ENCODE results near the gene IL4I1. TPM values are rescaled to one million over a fixed set of nuclear protein-coding genes. Genes with fewer than 3 reads are reported as not detected.

IL4I1 gene
- total RNA-seq, 1 experiment from 2014 or later: 0.61 TPM

DNA sequence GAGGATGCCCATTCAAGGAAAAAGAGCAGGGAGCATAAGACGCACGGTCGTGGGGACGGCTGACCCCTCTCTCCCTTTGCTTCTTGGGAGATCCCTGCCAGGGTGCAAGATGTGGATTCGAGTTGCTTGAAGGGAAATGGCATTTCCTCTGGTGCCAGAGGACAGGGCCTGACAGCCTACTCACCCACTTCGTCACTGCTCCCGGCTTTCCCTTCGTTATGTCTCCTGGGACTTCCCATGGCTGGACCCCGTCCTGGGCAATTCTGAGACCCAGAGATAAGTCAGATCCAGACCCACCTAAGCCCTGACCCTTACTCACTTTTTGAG is 18.0 kb downstream of the IL4I1 start:
- peak overlapping the region; percentile 78 for H3K4me2 ChIP-seq (ENCODE audit: insufficient read depth, insufficient read length, low read length)
- no peak overlapping the region for H2BK20ac ChIP-seq (ENCODE audit: low read depth, low read length, poor library complexity, severe bottlenecking)
- no peaks in the 10 kb centered on the region for H3K4me1 ChIP-seq (ENCODE audit: insufficient read depth, low read length)
- H3K18ac ChIP-seq (ENCODE audit: insufficient read length, low read depth, low read length): no peak overlapping the region
- no peaks in the 10 kb centered on the region; the same call in 1 of the 2 replicates for H3K79me2 ChIP-seq (ENCODE audit: insufficient read depth, low read length)
- no peak overlapping the region for H3K27ac ChIP-seq (ENCODE audit: insufficient read length, low read depth, low read length)
- DNase-seq: no peak
- peaks cover 42 to 50% (median 49%) of the 10 kb centered on the region in 3 experiments for H3K36me3 Mint-ChIP-seq (ENCODE audit: insufficient read depth in 1 of 3, low read depth in 3 of 3)
- no peak overlapping the region for H2BK120ac ChIP-seq (ENCODE audit: low read depth, low read length, poor library complexity, severe bottlenecking)
- no peak overlapping the region for H3T11ph ChIP-seq (ENCODE audit: low read length)
- no peaks in the 10 kb centered on the region for H4K20me1 ChIP-seq (ENCODE audit: control insufficient read depth, insufficient read depth, insufficient read length)
- peaks cover 18 to 28% of the 10 kb centered on the region in 2 experiments for H3K4me1 Mint-ChIP-seq
- H2BK15ac ChIP-seq (ENCODE audit: low read depth, low read length): no peak overlapping the region
- H3K27ac Mint-ChIP-seq: peak overlapping the region in 2 of 3 experiments; percentile 81 to 99; a peak in 4 of 7 replicates
- no peaks in the 10 kb centered on the region for H3K9me3 ChIP-seq (ENCODE audit: control insufficient read depth, low read depth, low read length)
- TF ChIP-seq, protein P1, sequence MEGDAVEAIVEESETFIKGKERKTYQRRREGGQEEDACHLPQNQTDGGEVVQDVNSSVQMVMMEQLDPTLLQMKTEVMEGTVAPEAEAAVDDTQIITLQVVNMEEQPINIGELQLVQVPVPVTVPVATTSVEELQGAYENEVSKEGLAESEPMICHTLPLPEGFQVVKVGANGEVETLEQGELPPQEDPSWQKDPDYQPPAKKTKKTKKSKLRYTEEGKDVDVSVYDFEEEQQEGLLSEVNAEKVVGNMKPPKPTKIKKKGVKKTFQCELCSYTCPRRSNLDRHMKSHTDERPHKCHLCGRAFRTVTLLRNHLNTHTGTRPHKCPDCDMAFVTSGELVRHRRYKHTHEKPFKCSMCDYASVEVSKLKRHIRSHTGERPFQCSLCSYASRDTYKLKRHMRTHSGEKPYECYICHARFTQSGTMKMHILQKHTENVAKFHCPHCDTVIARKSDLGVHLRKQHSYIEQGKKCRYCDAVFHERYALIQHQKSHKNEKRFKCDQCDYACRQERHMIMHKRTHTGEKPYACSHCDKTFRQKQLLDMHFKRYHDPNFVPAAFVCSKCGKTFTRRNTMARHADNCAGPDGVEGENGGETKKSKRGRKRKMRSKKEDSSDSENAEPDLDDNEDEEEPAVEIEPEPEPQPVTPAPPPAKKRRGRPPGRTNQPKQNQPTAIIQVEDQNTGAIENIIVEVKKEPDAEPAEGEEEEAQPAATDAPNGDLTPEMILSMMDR (conservative IDR thresholded peaks at IDR 0.05): no peak
- H3K27me3 Mint-ChIP-seq (ENCODE audit: low read depth): no peaks in the 10 kb centered on the region
- no peak overlapping the region for H3K4ac ChIP-seq (ENCODE audit: low read depth, low read length)
- H4K5ac ChIP-seq (ENCODE audit: insufficient read length, low read depth, low read length): no peak overlapping the region
- no peaks in the 10 kb centered on the region for H3K27me3 ChIP-seq (ENCODE audit: insufficient read depth, low read length)
- no CpG with 5 or more reads among the region's 9 CpGs for WGBS (ENCODE audit: extremely low coverage, insufficient read length, low lambda C conversion rate)
- H2AFZ ChIP-seq (ENCODE audit: low read length): no peak overlapping the region
- H3K14ac ChIP-seq (ENCODE audit: insufficient read depth, low read length): no peak overlapping the region; the same call in 1 of the 2 replicates
- no peak overlapping the region for H2BK5ac ChIP-seq (ENCODE audit: insufficient read length, low read length)
- no peak overlapping the region for H3K23ac ChIP-seq (ENCODE audit: insufficient read length, low read depth, low read length)
- no peak overlapping the region for H2AK5ac ChIP-seq (ENCODE audit: insufficient read length, low read length)
- no peak overlapping the region for H3K56ac ChIP-seq (ENCODE audit: insufficient read length, low read depth, low read length)
- H3K9me3 Mint-ChIP-seq: no peaks in the 10 kb centered on the region
- H3K9ac ChIP-seq (ENCODE audit: extremely low read depth, insufficient read length, low read length): peak overlapping the region; percentile 88
- no peak overlapping the region for H3K4me3 Mint-ChIP-seq
- no peaks in the 10 kb centered on the region for H3K79me1 ChIP-seq (ENCODE audit: insufficient read depth, low read depth, low read length, poor library complexity, severe bottlenecking)
- H3K23me2 ChIP-seq (ENCODE audit: insufficient read length, low read depth, low read length, poor library complexity, severe bottlenecking): peaks cover 11% of the 10 kb centered on the region
- H4K91ac ChIP-seq (ENCODE audit: insufficient read length, low read depth, low read length): no peak overlapping the region
- no peak overlapping the region for H2BK12ac ChIP-seq (ENCODE audit: insufficient read length, low read depth, low read length)
- no peak overlapping the region for H4K8ac ChIP-seq (replicated peaks; ENCODE audit: insufficient read length, low read depth, low read length)

All from H9 (cell line).